HTR-8/SVneo (cell line): ENCODE measurements around the gene KCNK10.

ENCODE experiments used
- DNase-seq: peaks from one replicate; pipeline ENCODE4 v3.0.0; 2011; ENCODE audit warnings: low spot score, mixed read lengths; ENCODE audit not compliant: insufficient read length
- FAIRE-seq: peaks from 2 replicates; lab custom pipeline; 2011; peaks lifted over from hg19 to GRCh38; lab: Jason Lieb, UNC

Gene KCNK10

DNA sequence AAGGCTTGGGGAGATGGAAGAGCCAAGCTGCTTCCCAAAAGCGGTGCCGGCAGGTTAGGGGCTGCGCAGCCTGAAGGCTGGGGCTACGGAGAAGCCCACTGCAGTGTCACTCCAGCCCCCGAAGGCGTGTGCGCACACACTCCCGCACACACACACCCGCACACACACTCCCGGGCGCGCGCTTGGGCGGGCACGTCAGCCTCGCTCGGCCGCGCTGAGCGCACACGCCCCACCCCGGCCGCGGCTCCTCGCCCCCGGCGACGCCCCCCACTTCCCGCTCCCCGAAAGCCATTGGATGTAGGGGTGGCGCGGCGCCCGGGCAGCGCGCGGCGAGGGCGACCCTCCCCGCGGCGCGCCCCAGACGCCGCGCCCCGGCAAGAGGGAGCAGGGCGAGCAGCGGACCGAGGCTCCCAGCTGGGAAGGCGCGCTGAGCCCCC lies at the start of gene KCNK10:
KCNK10 (minus strand) TSS at position 184 of the 437 bp plus-strand sequence. CDS start 471 bp downstream, outside the sequence.
- FAIRE-seq (no peak), DNase-seq (no peak)

- no peak for FAIRE-seq
Measured at GRCh38 chr14:88369496-88369895, 46.4 kb upstream of the KCNK10 start.

GRCh38 chr14:88364710-88365413 lies 41.8 kb upstream of the KCNK10 start:
- FAIRE-seq (no peak), DNase-seq (no peak)

More at GRCh38 chr14:88369496-88369895, 46.4 kb upstream of the KCNK10 start:
- no peak for DNase-seq

DNA sequence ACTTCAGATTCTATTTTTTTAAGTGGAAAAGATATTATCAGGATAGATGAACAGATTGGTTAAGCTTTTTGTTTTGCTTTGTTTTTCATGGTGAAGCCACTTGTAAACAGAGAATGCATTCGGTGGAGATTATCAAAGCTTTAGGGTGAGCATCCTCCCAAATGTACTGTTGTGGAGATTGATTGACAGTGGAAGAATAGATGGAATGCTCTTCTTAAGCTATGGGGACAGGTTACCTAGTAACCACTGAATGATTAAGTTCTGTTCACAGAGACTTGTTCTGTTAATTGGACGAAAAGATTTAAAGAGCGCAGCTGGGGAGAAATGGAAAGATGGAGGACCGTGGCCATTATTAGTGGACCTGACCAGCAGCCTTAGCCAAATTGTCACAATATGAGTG lies 40.6 kb upstream of the KCNK10 start:
- DNase-seq: no peak
- no peak for FAIRE-seq

- FAIRE-seq (no peak), DNase-seq (no peak)
Measured at GRCh38 chr14:88359500-88359899, 36.4 kb upstream of the KCNK10 start.

DNA sequence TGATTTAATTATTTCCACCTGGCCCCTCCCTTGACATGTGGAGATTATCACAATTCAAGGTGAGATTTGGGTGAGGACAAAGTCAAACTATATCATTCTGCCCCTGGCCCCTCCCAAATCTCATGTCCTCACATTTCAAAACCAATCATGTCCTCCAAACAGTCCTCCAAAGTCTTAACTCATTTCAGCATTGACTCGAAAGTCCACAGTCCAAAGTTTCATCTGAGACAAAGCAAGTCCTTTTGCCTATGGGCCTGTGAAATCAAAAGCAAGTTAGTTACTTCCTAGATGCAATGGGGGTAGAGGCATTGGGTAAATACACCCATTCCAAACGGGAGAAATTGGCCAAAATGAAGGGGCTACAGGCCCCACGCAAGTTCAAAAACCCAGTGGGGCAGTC lies 31.3 kb upstream of the KCNK10 start:
- FAIRE-seq (no peak), DNase-seq (no peak)

- no peak for FAIRE-seq
Measured at GRCh38 chr14:88352698-88353097, 29.6 kb upstream of the KCNK10 start.

GRCh38 chr14:88351966-88352691 lies 29.1 kb upstream of the KCNK10 start:
- no peak for FAIRE-seq
- no peak for DNase-seq

More at GRCh38 chr14:88352698-88353097, 29.6 kb upstream of the KCNK10 start:
- DNase-seq: no peak

DNA sequence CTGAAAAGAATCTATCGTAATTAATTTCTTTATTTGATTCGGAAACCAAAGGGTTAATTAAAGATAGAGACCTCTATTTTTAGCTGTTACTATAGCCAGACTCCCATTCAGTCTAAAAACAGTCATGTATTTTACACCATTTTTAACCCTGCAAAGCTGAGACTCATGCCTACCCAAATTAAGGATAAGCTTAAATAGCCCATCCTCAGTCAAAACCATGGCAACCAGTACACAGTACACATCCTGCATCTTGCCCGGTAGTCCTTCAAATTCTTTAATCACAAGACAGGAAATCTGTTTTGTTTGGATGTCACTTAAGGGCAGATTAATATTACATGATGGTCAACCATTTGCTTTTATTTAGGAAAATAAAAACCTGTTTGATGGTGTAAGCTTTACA lies 25.5 kb upstream of the KCNK10 start:
- FAIRE-seq: no peak
- DNase-seq: no peak

GRCh38 chr14:88346048-88346639 lies 23.1 kb upstream of the KCNK10 start:
- DNase-seq (no peak), FAIRE-seq (no peak)

GRCh38 chr14:88342980-88343379 lies 19.9 kb upstream of the KCNK10 start:
- DNase-seq (no peak), FAIRE-seq (no peak)

DNA sequence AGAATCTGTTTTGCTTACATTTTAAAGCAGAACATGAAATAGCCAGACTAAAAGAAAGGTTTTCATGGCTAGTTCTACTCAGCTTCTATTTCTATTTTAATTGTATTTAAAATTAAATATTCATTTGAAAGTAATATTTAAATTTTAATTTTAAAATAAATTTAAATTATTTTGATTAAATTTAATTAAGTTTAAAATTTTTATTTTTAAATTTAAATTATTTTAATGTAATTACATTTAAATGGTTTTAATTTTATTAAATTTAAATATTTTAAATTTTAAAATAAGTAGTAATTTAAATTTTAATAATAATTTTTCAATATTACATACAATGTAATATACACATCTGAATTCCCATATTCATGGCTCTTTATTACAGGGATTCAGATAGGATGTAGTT lies 17.3 kb upstream of the KCNK10 start:
- DNase-seq: no peak
- no peak for FAIRE-seq

GRCh38 chr14:88333036-88333435 lies 10.0 kb upstream of the KCNK10 start:
- no peak for DNase-seq
- FAIRE-seq: no peak

- FAIRE-seq (no peak), DNase-seq (no peak)
Measured at GRCh38 chr14:88327497-88327896, 4.4 kb upstream of the KCNK10 start.

DNA sequence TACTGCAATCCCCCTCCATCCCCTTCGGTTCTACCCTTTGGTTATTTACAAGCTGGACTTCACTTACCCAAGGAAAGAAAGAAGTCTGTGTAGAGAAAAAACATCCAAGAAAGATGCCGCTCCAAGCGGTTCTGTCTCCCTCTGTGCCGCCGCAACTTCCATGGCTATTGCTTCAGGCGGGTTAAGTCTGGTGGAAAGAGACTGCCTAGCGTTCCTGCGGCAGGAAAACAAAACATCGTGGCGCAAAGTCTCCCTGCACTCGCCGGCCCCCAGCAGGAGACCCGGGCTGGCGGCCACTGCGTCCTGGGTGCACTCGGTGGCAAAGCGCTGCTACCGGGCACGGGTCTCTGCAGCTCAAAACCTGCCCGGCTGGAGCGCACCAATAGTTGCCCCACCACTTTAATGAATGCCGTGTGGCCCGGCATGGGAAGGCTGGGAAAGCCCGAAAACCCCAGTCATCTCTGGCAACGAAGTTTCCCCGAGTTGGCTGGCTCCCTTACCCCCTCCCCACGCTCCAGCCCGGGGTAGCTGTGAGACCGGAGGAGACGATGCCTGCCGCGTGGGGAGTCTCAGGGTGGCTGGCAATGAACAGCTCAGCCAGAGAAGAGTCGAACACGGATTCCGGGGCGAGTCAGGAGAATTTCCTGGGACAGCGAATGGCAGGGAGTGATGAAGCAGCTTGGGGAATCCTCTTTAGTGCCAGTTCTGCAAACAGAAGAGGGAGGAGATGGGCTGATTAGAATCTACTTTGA lies 3.5 kb upstream of the KCNK10 start:
- no peak for DNase-seq
- no peak for FAIRE-seq

DNA sequence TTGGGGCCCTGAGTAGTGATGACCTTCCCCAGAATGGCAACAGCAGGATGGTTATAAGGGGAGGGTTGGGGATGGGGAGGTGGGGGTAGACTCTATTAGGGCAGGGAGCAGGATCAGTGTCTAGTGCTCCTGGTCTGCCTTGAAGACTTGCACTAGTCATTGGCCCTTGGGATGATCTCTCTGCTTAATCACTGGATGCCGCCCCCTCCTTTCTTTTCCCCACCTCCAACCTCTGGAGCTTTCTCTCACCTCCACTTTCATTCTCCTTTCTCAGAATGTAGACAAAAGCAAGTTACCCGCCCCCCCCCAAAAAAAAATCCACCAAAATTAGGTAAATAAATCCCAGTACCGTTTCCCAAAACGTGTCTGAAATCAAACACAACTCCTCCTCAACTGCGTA lies 2.8 kb upstream of the KCNK10 start:
- no peak for FAIRE-seq

GRCh38 chr14:88324930-88325329 lies 1.9 kb upstream of the KCNK10 start:
- FAIRE-seq: no peak
- DNase-seq: no peak

More for the DNA sequence above, 2.8 kb upstream of the KCNK10 start:
- no peak for DNase-seq

DNA sequence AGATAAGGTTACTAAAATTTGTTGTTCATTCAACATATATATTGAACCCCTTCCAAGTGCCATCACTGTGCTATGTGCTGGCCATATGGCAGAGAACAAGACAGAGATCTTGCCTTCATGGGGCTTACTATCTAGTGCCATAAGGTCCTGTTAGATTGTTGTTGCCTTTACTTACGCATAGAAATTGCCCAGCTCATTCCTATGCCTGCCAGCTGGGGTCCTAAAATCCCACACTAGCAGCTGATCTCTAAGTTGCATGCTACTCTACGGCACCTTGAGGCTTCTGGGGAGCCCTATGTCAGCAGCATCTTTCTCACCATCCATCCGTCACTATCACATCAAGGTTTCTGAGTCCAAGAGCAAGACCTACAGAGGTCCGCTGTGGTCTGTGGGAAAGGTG lies 1.4 kb upstream of the KCNK10 start:
- no peak for DNase-seq
- FAIRE-seq: no peak

DNA sequence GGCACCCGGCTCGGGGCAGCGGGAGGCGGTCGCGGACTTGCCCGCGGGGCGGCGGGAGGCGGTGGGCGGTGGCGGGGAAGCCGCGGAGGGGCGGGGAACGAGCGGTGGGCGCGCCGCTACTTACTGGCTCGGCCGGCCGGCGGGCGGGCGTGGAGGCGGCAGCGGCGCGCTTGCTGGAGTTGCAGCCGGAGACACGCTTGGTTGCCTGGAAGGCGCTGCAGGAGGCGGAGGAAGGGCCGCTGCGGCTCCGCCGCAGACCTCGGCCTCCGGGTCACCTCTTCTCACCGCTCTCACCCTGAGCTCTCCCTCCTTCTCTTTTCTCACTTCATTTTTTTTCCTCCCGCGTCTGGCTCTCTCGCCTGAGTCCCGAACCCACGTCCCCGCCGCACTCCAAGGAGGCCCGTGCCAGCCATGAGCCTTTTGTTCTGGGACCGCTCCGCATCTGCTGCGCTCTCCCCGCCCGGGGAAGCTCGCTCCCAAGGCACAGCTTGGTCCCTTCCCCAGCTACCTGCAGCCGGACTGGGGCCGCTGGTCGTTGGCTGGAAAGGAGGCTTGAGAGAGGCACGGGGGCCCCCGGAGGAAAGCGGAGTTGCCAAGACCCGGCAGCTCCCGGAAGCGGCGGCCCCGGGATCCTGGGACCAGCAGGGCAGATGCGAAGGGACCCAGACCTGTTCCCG lies 592 bp upstream of the KCNK10 start:
- DNase-seq (no peak), FAIRE-seq (no peak)

- FAIRE-seq (no peak), DNase-seq (no peak)
Measured at GRCh38 chr14:88322504-88323085, 474 bp downstream of the KCNK10 start.
